Medulla oblongata (tissue), 1 donor: Measurements from ENCODE around the gene GNAQ.
"Not testable (repeated sequence)": the region's sequence is repeated elsewhere in the genome, so short reads cannot be mapped to it uniquely, and the experiment has no call there.

ENCODE experiments used
- DNase-seq: peaks from one replicate; pipeline ENCODE4 v3.0.0-alpha.2; 2015; ENCODE audit errors: extremely low spot score

GNAQ gene

DNA sequence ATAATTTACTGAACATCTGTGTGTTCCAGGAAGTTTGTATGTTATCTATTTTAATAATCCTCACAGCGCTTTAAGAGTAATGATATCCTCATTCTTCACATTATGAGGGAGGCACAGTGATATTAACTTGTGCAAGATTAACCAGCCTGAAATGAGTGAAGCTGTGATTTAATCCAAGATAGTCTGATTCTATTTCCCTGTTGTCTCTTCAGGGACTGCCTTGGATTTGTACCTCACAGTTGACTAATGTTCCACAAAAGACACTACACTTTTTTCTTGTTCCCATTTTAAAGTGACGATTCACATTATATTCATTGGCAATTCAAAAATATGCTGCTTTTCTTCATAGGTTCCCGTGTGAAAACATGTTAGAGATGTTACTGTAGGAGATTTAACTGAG, 258.2 kb downstream of the GNAQ start:
- DNase-seq, result no peak

DNA sequence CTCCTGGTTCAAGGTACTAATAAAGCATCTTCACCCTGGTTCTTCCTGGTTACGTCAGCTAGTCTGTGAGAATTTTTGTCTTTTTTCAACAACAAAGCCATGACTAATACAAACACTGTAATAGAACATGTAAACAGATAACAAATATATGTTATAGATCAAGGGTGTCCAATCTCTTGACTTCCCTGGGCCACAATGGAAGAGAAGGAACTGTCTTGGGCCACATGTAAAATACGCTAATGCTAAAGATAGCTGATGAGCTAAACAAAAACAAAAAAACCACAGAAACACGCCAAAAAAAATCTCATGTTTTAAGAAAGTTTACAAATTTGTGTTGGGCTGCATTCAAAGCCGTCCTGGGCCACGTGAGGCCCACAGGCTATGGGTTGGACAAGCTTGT, 259.0 kb downstream of the GNAQ start:
- no peak for DNase-seq

- no peak for DNase-seq
Observed at GRCh38 chr9:77771171-77771570, 260.4 kb downstream of the GNAQ start.

DNA sequence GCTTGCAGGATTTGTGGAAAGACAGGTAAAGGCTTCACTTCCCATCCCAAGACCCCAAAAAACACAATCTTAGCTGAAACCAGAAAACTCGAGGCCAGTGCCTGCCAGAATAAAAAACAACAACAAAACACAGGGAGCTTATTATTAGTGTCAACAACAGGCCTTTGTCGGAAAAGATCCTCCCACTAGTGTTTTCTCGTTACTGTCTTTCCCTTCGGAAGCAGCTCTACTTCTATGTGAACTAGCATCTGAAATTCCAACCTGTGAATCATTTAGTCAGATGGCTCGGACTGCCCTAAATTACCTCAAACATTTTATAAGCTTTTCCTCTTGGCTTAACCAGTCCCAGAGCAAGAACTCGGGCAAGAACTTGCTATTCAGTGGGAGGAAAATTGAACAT, 261.3 kb downstream of the GNAQ start:
- DNase-seq, result peak; percentile 89

DNA sequence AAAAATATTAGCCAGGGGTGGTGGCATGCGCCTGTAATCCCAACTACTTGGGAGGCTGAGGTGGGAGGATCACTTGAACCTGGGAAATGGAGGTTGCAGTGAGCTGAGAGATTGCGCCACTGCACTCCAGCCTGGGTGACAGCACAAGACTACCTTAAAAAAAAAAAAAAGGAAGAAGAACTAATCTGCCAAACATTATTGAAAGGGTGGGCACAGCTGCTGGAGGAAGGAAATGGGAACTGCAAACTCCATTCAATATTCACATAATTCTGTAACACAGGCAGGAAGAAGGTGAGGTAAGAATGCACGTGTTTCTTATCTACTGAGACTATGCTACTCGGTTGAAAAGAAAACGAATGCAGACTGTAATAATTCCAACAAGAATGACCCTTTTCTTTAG, 262.4 kb downstream of the GNAQ start:
- no peak for DNase-seq

GRCh38 chr9:77766587-77766986, 265.0 kb downstream of the GNAQ start:
- no peak for DNase-seq

DNA sequence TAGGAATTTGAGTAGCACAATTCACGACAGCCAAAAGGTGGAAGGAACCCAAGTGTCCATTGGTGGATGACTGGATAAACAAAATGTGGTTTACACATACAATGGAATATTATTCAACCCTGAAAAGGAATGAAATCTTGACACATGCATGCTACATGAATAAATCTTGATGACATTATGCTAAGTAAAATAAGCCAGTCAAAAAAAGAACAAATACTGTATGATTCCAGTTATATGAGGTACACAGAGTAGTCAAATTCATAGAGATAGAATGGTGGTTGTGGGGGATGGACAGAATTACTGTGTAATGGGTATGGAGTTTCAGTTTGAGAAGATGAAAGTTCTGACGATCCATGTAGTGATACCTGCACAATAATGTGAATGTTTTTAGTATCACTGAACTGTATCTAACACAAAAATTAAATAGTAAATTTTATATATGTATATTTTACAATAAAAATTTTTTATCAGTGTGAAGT, 265.8 kb downstream of the GNAQ start:
- no peak for DNase-seq

- DNase-seq, result no peak
Observed at GRCh38 chr9:77764894-77765780, 266.5 kb downstream of the GNAQ start.

GRCh38 chr9:77763566-77763965, 268.0 kb downstream of the GNAQ start:
- no peak for DNase-seq

- not testable (repeated sequence) for DNase-seq
Observed at GRCh38 chr9:77760919-77761318, 270.7 kb downstream of the GNAQ start.

DNA sequence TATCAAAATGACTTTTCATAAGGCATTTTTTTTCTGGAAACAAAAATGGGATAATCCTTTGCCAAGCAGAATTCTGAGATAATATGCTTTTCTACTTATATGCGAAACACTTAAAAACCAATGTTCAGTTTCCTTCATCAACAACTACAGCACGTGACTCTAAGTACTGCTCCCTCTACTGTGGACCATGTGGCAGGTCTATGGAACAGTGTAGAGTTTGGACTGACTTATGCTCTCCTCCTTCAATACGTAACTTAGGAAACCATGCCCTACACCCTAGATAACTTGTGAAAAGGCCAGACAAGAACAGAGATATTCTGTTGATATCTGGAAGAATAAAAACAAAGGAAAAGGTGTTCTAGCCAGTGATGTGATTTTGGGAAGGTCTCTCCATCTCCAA, 272.2 kb downstream of the GNAQ start:
- no peak for DNase-seq

DNA sequence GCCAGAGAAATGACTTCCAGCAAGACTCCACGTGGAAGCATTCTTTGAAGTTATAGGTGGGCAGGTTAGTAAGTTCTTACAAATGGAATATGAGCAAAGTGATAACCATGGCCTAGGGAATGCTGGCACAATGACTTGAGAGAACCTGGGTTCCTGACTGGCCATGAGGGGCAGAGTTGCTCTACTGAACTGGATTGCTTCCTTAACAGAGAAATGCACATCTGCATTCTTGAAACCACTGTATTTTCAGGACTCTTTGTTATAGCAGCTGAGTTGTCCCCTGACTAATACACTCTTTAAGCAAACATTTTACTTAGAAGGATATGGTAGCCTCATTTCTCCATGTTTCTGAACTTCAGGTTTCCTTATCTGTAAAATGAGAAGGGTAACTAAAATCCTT, 275.2 kb downstream of the GNAQ start:
- no peak for DNase-seq

DNA sequence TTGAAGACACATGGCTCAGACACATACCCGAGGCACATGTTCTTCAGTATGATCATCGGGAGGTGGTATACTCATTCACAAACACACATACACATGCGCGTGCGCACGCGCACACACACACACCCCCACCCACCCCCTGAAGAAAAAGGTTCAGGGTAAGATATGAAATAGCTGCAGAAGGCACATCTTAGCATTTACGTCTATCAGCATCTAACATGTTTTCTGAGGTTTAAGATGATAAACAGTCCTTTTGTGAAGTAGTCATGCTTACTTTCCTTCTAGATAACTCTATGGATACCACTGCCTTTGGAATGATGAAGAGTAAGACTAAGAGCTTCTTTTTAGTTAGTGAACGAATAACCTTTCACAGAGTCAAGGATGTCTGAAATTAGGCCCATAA, 278.4 kb downstream of the GNAQ start:
- no peak for DNase-seq

DNA sequence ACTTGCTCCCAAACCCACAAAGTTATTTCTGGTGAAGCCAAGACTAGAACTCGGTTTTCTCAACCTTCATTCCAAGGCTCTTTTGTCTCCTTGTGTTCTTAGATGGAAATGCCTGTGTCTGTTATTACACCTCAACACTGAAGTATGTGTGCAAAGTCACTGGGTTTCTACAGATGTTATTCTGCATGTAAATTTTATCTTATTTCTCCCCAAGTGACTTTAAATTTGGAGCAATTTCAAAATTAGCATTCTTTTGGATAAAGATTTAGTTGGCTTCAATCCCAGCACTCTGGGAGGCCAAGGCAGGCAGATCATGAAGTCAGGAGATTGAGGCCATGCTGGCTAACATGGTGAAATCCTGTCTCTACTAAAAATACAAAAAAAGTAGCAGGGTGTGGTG, 279.1 kb downstream of the GNAQ start:
- no peak for DNase-seq

- DNase-seq, result peak; percentile 91
Observed at GRCh38 chr9:77751341-77752091, 280.1 kb downstream of the GNAQ start.

DNA sequence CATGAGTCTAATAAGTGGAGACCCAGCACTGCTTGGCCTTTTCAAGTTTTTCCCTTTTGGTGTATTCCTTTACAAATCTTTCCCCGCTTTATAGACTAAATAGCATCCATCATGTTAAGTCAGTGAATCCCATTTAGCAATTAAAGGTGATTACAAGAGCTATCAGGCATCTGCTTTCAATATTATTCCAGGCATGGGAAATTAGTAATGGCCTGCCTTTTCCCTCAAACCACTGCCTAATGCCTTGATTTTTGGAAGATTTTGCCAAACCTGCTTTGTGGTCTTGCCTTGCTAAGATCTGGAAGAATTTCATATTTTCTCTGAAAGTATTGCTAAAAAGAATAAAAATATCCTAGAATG, 280.6 kb downstream of the GNAQ start:
- no peak for DNase-seq

- no peak for DNase-seq
Observed at GRCh38 chr9:77750284-77750683, 281.3 kb downstream of the GNAQ start.

DNA sequence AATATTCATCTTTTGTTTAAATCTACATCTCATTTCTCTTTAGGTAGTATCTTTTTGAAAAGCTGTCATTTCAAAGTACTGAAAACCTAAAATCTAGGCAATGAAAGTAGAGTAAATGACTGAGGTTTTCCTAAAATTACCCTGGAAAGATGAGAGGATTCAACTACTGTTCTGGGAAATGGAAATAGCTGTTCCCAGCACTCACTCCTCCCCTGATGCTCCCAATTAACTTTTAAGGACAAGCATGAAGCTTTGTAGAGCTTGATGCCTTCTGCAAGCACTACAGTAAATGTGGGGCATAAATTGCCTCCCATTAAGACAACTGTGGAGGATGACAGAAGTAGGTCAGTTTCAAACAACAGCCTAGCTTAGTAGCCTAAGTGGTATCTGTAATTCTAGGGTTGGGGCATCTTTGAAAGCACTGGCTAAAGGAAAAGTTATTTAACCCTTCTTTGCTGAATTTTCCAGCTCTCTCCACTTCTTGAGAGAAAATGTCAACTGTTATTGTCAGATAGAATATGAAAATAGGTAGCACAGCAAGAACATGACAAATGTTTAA, 283.3 kb downstream of the GNAQ start:
- DNase-seq, result no peak

- DNase-seq, result no peak
Observed at GRCh38 chr9:77747163-77747562, 284.4 kb downstream of the GNAQ start.

- no peak for DNase-seq
Observed at GRCh38 chr9:77744841-77745430, 286.7 kb downstream of the GNAQ start.

DNA sequence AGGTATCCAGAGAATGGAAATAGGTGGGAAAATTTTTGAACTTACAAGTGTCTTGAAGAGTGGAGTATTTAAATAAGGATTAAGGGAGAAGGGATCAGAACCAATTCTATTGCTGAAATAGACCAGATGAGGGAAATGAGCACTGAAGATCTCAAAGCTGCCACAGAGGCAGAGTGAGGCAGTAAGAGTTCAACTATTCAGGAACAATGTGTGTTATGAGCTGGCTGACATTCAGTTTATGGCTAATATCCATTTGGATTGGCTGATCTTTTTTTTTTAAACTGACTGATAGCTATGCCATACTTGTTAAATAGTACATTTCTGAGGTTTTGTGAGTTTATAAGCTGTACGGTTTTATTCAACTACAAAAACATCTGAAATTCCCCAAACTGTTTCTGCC, 288.2 kb downstream of the GNAQ start:
- DNase-seq, result no peak

DNA sequence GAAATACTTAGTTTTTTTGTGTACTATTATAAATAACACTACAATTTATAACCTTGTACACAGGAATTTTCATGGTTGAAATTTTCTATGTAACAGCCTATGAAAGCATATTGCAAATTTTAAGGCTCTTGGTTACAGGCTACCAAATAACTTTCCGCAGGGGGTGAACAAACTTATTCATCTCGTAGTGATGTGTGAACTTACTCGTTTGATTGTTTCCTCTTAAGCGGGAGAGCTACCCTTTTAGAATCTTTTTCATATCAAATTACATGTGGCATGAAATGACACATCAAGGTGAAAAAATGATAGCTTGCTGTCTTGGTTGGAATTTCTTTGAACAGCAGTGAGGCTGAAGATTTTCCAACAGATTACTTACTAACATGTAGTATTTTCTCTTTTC, 292.7 kb downstream of the GNAQ start:
- DNase-seq, result no peak
